H1 (cell line): ENCODE measurements around the gene TMEM273. TPM values are rescaled to one million over a fixed set of nuclear protein-coding genes. Genes with fewer than 3 reads are reported as not detected.

Experiments used
- SAP30 ChIP-seq: fragments of 300-600 bp; sonication (generic); IDR thresholded peaks from 2 replicates; pipeline ENCODE4 v1.7.1; 2012; ENCODE audit warnings: low read length, moderate library complexity, mild to moderate bottlenecking, inconsistent platforms; ENCODE audit not compliant: insufficient read depth, insufficient replicate concordance
- polyA plus RNA-seq, 7 experiments: library from polyadenylated mRNA; depleted of rRNA in 3 of 7; stranded (reverse) in 5 of 7; unstranded in 2 of 7; fragments of >200 nt in 5 of 7; fragments of 200-250 nt in 2 of 7; gene quantifications; 1 replicate in 5 of 7; 2 replicates in 1 of 7; 4 replicates in 1 of 7; pipeline versions ENCODE4 v1.2.1 to v1.2.3, GENCODE V29; 2011 to 2013; ENCODE audit warnings: missing spikeins in 2 of 7, mixed read lengths in 2 of 7
- total RNA-seq: library from RNA; stranded (reverse); fragmentation: NEBNext Ultra II Directional; extraction: Animal tissue kit (Norgen Biotek cat#: 25700); gene quantifications from 2 replicates; pipeline ENCODE4 v1.2.1, GENCODE V29; 2021

TMEM273 gene
- total and polyA plus RNA-seq, 2 of the 8 experiments (the other 6 are each of a cell fraction or from before 2014, with no cell fraction given) = not detected

- TF ChIP-seq SAP30 = no peak
Measured at GRCh38 chr10:49161411-49161997, 26.7 kb downstream of the TMEM273 start (continued).
